NCI-H748 (cell line): ENCODE measurements around the gene H1-8.
"Not testable (repeated sequence)": the region's sequence is repeated elsewhere in the genome, so short reads cannot be mapped to it uniquely, and the experiment has no call there.

Source experiments
- DNase-seq: peaks from one replicate; lab custom pipeline; 2025; ENCODE audit not compliant: unreplicated experiment; lab: John Stamatoyannopoulos, UW

Gene H1-8, protein sequence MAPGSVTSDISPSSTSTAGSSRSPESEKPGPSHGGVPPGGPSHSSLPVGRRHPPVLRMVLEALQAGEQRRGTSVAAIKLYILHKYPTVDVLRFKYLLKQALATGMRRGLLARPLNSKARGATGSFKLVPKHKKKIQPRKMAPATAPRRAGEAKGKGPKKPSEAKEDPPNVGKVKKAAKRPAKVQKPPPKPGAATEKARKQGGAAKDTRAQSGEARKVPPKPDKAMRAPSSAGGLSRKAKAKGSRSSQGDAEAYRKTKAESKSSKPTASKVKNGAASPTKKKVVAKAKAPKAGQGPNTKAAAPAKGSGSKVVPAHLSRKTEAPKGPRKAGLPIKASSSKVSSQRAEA

DNA sequence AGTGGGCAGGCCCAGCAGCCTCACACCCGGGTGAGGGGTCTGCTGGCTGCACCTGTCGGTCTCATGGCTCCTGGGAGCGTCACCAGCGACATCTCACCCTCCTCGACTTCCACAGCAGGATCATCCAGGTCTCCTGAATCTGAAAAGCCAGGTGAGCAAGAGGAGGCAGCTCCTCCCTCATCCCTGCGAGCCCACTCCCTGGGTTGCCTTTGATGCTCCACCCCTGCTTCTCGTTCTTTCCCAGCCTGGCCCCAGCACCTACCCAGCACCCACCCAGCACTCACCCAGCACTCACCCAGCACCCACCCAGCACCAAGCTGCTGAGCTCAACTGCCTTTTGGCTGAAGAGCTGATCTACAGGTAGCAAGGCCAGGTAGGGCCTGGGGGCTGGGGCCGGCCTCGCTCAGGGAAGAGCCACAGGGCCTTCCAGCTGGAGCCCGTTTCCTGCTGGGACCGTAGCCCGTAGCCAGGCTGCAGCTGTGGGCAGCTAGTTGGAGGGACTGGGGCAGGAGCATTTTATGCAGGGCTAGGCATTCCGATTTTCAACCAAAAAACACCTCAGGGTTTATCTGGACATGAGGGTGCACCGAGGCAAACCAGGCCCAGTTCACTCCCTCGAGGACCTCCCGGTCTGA, at the start of gene H1-8:
Gene H1-8, plus strand, starts transcription at position 20 of the 635 bp plus-strand sequence. Its CDS starts 44 bp downstream, at position 64.
- DNase-seq, result no peak

DNA sequence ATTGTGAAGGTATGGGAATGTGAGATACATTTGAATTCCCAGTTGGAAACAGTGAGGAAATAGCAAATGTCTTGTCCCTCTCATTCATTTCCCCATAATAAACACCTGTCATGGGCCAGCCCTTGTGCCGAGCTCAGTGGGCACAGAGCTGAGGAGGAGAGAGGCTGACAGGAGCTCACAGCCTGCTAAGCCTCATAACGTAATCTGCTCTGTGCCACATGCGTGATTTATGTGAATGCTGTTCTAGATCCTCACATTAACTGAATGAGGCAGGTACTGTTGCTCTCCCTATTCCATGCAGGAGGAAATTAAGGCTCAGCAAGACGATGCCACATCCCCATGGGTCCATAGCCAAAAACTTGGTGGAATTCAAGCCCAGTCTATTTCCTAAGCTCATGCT, 49.8 kb upstream of the H1-8 start:
- no peak for DNase-seq

DNA sequence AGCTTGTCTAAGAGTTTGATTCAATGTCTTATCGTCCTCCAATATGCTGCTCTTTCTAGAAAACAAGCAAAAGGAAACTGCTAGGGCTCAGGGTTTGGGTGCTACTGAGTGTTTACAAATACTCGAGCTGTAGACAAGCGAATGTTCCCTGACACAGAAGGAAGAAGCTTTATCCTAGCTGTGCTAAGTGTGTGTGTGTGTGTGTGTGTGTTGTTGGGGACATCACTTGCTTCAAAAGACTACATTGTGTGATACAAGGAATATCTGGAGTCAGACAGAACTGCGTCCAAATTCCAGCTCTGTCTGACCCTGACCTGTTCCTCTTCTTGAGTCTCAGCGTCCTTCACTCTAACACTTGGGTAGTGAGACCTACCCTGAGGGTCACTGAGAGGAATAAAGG, 48.5 kb upstream of the H1-8 start:
- not testable (repeated sequence) for DNase-seq

DNA sequence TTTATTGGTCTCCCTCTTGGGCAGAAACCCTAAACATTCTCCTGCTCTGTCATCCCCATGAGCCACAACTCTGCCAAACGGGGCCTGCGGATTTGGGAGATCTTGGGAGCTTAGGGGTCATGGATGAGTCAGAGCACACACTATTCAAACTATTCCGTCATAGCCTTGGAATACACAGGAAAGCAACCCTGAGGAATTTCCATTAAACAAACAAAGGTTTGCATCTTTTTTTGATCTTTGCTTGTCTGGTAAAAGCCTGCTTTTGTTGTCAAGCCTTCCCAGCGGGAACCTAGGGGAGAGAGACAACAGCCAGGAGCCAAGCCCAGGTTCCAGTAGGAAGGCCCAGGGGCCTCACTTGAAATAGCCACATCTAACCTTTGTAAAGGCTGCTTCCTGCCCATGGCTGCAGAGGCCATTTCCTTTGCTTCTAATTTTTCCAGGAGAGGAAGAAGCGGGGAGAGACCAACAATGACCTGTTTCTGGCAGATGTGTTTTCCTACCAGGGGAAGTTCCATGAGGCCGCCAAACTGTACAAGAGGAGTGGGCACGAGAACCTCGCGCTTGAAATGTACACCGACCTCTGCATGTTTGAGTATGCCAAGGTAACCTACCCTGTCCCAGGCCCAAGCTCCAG, 47.9 kb upstream of the H1-8 start:
- not testable (repeated sequence) for DNase-seq

DNA sequence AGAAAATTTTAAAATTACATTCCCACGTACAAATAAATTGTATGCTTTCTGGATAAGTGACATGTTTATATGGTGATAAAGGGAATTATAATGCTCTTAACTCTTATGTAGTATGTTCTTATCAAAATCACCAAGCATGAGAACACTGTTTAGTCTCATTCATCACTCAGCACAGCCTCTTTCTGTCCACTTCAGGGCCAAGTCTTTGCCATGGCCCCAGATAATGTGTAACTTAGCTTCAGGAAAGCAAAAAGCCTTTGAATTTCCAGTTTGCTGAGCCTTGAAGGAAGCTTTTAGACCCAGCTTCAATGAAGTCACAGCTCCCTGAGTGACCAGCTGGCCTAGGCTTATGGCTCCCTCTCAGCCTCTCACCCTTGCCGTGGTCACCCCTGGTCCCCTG, 45.1 kb upstream of the H1-8 start:
- DNase-seq, result not testable (repeated sequence)

DNA sequence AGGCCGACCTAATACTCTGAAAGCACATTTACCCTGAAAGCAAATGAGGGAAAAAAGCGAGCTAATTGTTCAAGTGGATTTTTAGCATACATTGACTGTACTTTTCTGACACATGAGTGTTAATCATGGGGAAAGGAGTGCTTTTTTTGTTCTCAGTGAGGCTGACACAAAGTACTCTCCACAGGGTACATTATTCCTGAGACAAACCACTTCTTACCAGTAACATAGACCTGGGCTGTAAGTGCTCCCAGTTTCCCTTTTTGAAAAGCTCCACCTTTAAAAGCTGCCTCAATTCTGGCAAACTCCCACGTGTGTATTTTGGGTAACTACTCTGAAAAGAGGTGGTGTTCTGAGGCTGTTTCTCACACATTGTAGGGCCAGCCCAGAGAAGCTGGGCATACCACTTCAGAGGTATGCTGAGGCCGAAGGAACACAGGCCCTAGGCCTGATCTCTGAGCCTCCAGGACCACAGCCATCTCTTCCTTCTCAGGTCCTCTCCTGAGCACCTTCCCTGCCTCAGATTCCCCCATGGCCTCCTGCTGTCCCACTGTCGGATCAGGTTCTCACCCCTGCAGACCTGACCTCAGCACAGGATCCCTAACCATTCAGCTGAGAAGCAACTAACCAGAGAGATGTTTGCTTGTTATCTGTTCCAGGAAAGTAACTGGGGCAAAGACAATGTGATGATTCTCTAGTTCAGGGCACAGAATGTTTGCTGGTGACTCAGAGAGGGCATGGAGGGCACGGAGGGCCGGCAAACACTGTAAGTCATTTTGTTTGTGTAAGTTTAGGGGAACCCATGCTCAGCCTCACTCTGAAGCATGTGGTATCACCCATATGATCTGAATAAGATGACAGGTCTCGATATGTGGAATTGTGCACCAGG, 44.1 kb upstream of the H1-8 start:
- DNase-seq, result not testable (repeated sequence)

DNA sequence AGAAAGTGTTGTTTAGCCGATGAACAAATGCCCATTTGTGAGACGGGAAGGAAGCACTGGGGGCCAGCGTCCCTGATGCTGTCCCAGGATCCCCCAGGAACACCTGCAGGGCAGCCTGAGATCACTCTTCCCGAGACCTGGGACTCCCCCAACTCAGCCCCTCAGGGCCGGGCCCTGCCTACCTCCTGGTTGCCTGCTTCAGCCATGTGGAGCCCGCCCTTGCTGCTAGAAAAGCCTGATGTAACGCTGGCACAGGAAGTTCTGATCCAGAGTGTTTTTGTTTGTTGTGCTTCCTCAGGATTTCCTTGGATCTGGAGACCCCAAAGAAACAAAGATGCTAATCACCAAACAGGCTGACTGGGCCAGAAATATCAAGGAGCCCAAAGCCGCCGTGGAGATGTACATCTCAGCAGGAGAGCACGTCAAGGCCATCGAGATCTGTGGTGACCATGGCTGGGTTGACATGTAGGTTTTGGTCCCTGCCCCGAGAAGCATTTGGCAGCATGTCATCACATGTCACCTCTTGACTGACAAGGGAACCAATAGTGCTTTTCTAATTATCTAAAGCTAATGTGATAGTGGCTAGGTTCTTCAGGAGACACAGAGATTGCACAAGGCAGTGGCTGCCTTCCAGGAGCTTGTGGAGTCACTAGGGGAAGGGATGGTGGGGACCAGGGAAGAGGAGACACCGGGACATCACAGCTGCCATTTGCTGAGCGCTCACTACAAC, 43.2 kb upstream of the H1-8 start:
- not testable (repeated sequence) for DNase-seq

DNA sequence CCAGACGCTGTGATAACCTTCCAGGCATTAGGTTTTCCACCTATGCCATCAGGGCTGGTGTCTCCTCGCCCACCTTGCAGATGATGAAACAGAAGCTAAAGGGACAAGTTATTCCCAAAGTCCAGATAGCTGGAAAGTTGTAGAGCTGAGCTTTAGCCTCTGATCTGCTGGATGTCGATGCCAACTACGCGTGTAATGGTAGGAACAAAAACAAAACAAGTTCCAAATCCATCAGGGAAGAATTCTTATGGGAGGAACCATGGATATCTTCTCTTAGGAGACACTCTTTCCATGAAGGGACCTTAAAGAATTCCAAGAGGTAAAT, 42.7 kb upstream of the H1-8 start:
- no peak for DNase-seq

DNA sequence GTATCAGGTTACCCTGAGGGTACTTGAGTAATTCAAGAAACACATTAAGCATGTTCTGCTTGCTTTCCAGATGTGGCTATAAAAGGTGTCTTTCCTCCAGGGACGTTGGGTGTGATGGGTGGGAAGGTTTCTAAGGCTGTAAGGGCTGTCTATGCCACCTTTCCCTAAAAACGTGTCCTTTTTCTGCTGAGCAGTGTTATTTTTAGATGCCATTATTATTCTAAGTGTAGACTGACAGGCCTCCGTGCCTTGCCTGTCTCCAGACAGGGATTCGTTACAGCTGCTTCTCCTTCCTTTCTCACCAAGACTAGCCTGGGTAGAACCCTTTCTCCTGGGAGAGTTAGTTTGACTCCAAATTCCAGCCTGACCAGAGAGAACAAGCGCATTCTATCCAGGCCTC, 41.3 kb upstream of the H1-8 start:
- DNase-seq, result no peak

DNA sequence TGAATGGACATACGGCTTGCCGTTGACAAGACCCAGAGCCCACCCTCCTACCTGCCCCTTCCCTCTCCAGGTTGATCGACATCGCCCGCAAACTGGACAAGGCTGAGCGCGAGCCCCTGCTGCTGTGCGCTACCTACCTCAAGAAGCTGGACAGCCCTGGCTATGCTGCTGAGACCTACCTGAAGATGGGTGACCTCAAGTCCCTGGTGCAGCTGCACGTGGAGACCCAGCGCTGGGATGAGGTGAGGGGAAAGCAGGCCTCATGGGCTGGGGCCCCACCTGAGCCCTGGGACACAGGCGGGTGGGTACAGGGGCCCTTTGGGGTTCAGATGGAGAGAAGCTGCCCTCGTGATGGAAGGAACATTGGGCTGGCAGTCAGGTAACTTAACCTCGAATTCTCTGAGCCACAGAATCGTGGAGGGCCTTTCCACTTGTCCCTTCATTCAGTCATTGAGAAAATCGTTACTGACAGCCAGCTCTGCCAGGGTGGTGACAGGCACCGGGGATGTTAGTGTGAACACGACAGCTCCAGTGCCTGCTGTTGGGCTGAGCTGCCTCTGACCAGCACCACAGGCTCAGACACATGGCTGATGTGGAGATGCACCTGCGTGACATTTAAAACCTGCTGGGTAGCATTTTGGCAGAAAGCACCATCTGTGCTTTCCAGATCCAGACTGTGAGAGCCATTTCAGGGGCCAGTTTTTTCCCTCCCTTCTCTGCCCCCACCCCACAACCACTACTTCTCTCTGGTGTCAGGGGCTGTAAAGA, 40.1 kb upstream of the H1-8 start:
- DNase-seq, result peak; percentile 46

DNA sequence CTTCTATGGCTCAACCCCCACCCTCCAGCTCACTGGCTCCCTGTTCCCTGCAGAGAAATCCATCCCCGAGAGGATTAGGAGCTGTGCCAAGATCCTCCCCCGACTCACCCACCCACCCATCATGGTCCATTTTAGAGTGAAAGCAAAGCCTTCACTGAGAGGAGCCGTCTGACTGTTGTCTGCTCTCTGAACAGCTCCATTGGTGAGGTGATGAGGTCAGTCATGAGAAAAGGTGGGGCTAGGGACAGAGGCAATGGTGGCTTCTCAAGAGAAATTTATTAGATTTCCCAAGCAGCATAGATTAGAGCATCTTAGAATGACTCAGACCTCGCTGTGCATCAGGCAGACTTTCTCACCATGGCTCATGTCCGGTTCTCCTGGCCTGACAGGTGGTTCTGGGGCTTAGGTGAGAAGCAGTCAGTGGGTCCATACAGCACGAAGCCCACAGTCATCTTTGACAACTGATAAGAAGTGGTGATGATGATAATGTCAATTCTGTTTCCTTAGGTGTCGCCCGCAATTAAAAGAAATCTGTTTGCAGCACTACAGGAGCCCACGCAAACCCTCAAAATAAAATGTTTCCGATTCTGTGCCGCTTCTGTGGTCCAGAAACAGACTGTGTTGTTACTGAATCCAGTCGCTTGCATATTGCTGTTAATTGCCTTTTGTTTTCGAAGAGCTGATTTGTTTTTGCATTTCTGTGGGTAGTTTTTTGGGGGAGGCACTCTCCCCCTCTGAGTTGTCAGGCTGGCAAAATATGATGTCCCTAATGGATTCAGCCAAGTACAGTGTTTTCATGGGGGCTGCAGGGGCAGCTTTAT, 39.3 kb upstream of the H1-8 start:
- DNase-seq, result peak; percentile 34

DNA sequence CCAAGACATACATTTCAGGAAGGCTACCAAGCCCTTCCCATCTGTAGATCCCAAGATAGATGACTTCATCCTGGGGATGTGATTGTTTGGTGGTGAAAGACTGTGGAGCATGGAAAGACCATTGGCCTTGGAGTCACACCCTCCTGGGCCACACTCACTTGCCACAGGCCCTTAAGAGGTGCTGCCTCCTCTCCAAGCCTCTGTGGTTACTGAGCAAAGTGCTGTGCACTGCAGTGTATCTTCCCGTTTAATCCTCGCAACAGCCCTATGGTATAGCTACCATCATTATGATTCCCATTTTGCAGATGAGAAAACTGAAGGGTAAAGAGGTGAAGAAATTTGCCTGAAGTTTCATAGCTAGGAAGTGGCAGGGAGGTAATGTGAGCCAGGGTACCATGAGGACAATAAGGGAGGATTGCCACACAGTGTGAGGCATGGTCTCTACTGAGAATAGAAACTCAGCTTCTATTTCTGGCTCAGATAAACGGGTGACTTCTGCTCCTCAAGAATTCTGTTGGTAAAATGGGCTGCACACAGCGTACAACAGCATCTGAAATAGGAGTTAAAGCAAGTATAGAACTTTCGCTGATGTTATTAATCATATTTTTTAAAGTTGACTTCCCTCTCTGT, 38.4 kb upstream of the H1-8 start:
- DNase-seq, result no peak

DNA sequence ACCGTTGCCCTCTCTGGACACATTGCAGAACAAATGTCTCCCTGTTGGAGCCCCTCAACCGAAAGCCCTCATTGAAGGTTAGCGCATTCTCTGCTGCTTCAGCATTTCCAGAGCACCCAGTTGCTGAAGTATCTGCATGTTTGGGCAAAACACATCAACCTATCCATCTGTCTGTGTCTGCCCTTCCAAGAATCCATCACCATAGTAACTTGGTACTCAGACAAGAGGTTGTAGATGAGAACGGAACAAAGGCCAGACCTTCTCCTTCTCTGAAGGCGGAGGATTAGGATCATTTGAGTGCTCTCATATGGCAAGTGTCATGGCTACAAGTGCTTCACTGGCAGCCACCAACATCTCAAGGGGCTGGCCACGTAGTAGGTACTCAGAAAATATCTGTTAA, 37.6 kb upstream of the H1-8 start:
- peak; percentile 10 for DNase-seq

DNA sequence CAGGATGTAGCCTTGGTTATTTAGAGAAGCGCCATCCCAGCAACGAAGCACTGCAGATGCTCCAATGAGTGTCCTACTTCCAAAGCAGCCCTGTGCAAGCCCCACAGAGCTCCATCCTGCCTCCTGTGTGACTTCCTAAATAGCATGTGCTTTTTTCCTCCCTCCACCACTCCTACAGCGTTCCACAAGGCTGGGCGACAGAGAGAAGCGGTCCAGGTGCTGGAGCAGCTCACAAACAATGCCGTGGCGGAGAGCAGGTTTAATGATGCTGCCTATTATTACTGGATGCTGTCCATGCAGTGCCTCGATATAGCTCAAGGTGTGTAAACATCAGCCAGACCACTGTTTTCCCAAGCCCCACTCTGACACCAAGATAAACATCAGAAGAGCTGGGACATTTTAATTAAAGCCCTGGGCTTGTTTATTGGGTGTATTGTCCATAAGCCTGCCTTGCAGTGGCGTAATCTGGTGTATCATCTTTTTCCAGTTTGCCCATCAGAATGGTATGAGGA, 36.7 kb upstream of the H1-8 start:
- DNase-seq, result peak; percentile 94

DNA sequence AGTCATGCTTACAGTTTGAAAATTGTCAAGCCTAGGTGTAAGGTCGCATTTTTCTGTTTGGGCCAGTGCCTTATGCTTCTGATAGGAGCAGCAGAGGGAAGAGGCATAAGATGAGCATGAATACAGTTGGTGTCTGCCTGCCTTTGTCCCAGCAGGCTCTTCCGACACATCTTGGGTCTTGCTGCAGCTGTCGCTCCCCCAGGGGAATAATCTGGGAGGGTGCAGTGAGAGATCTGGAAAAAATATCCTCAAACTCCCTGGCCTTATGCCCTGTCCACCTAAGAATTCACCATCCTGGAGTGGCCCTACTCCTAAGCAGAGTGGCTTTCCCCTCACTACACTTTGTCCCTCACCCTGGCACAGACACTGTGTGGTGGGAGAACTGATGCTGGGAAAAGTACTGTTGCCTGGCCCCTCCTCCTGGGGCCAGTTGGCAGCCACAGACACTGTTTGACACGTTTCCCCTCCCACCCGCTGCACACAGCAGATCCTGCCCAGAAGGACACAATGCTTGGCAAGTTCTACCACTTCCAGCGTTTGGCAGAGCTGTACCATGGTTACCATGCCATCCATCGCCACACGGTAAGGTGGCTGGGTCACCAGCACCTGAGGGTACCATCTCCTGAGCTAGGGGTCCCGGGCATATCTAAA, 35.7 kb upstream of the H1-8 start:
- DNase-seq, result no peak

DNA sequence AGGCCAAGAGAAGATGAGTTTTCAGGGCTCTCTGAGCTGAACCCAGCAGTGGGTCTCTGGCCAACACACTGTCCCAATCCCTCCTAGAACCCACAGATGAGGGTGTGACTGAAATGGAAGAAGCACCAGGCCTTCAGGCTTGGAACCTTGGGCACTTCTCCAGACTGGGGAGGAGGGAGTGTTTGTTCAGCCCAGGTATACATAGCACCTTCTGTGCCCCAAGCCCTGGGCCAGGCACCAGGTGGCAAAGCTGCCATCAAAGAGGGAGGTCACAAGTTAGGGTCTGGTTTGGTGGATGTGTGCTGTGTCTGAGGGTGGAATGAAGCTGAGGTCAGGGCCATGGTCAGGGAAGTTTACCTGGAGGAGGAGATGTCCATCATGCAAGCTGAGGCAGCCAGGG, 30.4 kb upstream of the H1-8 start:
- no peak for DNase-seq

DNA sequence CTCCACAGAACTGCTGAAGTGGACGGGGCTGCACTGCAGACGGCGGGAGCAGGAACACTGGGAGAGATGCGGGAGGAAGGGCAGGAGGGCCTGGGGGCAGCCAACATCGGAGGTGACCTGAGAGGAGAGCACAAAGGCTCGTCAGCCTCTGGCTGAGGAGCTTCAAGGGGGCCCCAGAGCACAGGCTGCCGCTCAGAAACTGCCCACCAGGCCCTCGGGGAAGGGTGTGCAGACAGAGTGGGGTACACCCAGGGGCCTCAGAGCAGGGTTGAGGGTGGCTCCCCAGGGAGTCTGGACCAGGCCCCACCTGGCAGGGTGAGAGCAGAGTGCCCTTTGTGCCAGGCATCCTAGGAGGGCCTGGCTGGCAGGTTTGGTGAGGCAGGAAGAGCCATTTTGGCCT, 29.3 kb upstream of the H1-8 start:
- no peak for DNase-seq

DNA sequence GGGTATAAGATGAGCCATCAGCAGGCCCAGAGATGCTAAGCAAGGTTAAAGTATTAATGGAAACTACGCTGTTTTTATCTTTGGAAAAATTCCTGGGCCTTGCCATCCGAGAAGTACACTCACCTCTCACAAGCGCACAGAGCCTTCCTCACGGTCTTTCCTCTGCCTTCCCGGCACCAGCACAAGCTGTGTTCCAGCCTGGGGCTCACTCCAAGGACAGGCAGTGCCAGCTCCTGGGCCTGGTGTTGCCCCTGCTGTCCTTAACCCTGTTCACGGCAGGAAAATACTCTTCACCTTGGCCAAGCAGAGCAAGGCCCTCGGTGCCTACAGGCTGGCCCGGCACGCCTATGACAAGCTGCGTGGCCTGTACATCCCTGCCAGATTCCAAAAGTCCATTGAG, 28.9 kb upstream of the H1-8 start:
- DNase-seq, result no peak
